GM18867 (cell line): ENCODE data around the gene P3H4.

Experiments used
- ATAC-seq: cut with Tn5 transposase; IDR thresholded peaks from one replicate; pipeline ENCODE4 v1.9.1; 2021; ENCODE audit warnings: mild to moderate bottlenecking, moderate library complexity; ENCODE audit not compliant: unreplicated experiment

The P3H4 gene

DNA sequence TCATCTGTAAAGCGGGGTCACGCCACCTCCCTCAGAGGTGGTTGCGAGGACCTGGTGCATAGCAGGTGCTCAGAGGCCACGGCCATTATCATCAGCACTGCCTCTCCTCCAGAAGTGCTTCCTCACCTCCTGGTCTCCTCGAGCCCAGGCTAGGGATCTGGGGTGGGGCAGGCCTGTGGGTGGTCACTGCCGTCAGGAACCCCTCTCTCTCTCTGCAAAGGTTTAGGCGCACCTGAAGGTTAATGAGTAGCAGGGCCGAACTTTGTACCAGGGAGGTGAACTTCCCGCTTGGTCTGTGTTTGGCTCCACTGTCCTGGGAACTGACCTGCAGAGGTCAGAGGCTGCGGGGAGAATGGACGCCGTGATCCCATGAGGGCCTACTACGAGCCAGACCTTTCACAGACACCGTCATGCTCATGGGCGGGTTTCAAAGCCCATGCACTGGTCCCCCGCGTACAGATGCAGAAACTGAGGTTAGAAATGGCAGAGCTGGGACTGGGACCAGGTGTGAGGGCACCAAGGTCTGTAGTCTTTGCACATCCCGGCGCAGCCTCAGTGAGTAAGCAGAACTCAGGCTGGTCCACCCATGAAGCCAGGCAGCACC, 39.1 kb downstream of the P3H4 start:
- no peak for ATAC-seq

- no peak for ATAC-seq
These were observed 39.5 kb downstream of the P3H4 start for GRCh38 chr17:41772218-41772585.

DNA sequence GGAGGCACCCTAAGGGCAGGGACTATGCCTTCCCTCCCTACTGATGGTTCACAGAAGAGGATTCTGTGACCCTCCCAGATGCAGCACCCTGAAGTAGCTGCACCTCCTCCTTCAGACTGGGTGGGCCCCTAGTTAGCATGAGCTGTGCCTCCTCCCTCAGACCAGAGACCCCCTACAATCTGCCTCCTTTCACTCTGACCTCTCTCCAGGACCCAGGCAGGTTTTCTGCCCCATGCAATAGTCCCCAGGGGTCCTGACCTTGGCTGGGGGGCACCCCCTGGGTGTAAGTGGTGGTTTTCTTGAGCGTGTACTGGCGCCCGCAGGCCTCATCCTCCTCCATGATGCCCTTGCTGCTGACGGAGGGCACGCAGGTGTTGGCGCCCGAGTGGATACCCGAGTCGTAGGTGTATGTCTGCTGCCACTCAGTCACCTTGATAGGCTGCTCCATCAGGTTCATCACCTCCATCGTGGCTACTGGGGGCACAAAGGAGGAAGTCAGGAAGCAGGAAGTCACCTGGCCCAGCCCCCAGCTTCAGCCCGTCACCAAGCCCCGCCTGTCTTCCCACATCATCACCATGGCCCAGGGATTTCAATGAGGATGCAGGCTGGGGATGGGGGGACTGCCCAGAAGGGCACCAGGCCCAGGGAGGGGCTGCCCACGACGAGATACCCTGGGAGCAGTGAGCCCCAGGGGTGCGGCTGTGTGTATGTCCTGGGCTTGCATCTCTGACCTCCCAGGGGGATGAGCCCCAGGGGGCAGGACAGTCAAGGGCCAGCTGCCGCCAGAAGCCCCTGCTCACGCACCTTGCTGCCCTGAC, 40.2 kb downstream of the P3H4 start:
- no peak for ATAC-seq

DNA sequence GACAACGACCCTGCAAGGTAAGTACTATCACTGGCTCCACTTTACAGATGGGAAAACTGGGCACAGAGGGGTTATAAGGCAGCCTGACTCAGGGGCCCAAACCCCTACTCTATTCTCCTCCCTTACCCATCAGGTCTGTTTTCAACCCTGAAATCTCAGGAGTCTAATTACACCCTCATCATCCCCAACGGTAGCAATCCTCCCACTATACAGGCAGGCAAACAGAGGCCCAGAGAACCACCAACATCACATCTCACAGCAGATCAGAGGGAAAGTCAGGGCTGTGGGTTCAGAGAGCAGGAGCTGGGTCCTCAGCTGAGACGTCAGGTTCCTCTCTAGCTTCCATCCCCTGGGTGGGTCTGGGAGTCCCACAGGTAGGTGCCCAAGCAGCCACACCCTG, 41.8 kb downstream of the P3H4 start:
- no peak for ATAC-seq

DNA sequence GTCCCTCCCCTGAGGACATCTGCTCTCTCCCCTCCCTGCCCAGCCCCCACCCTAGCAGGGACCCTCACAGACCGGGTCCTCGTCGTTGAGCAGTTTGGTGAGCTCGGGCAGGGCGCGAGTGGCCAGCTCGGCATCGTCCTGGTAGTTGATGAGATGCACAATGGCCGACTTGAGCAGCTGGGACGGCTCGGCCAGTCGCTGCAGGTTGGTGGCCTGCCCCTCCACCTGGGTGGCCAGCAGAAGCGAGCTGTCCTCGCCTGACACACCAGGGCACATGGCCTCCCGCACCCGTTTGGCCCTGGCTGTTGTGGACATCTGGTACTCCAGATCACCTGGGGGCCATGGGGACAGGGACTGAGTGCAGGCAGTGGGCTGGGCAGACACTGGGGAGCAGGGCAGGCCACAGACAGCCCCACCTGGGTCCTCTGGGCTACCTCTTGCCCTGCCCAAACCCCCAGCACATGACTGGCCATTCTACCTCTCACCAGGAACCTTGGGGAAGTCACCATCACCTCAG, 42.3 kb downstream of the P3H4 start:
- ATAC-seq = no peak

GRCh38 chr17:41768682-41769288, 43.0 kb downstream of the P3H4 start:
- ATAC-seq = no peak

DNA sequence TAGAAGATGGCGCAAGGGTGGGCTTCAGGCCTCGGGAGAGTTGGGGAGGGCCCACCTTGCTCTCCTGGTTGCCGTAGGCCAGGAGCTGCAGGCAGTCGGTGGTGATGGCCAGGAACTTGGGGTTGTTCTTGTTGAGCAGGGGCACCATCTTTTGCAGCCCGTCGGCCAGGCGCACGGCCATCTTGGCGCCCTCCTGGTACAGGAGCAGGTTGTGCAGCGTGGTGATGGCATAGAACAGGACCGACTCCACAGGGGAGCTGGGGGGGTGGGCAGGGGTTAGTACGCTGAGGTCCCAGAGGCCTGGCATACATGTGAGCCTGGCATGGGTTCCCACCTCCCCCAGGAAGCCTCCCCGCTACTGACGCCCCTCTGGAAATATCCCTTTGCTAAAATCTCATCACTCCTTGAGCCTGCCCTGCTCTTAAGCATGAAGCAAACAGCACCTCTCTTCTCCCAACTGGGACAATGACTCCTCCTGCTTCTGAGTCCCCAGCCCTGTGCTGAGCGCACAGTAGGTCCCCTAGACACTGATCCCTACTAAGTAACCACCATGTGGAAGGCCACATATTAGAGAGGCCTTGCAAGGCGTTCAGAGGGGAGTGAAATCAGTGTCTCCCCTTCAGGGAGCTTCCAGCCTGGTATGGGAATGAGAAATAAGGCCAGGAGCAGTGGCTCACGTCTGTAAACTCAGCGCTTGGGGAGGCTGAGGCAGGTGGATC, 44.3 kb downstream of the P3H4 start:
- ATAC-seq = no peak

- ATAC-seq = no peak
These were observed 45.6 kb downstream of the P3H4 start for GRCh38 chr17:41766135-41766534.

DNA sequence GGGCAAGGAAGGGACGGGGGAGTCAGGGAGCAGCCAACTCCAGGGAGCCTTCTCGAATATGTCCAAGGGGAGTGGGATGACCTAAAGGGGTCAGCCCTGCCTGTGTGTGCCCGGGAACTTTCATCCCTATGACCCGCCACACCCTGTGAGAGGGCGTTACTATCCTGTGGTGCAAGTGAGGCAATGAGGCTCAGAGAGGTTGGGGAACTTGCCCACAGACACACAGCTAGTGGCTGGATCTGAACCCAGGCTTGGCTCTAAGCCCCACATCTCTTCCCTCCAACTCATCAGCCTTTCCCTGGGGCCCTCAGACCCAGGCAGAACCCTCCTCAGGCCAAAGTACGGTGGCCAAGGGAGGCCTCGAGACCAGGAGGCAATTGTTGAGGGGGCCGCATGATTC, 48.4 kb downstream of the P3H4 start:
- no peak for ATAC-seq

GRCh38 chr17:41762841-41763240, 48.9 kb downstream of the P3H4 start:
- ATAC-seq = no peak

DNA sequence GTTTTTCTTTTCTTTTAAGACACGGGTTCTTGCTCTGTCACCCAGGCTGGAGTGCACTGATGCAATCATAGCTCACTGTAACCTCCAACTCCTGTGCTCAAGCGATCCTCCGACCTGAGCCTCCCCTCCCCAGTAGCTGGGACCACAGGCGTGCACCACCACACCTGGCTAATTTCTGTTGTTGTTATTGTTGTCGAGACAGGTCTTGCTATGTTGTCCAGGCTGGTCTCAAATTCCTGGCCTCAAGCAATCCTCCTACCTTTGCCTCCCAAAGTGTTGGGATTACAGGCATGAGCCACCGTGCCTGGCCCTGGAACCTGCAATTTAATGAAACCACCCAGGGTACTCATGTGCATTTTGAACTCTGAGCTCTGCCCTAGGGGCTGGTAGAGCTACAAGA, 49.4 kb downstream of the P3H4 start:
- ATAC-seq = no peak

- no peak for ATAC-seq
These were observed 50.9 kb downstream of the P3H4 start for GRCh38 chr17:41760878-41761277.

DNA sequence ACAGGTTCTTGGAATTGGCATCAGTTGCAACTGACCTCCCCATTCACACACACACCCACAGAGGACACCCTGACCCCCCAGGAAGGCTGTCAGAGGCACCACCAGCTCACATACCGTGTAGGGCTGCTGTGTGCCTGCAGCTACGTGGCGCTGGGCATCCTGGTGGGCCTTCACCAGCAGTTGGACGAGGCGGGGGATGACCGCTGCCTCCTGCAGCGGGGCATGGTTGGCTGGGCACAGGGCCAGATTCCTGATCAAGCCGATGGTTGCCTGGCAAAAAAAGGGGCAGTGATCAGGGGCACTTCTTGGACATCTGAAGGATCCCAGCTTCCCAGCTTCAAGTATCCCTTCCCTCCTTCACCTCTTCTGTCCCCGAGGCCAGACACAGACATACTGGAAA, 53.1 kb downstream of the P3H4 start:
- ATAC-seq = no peak

DNA sequence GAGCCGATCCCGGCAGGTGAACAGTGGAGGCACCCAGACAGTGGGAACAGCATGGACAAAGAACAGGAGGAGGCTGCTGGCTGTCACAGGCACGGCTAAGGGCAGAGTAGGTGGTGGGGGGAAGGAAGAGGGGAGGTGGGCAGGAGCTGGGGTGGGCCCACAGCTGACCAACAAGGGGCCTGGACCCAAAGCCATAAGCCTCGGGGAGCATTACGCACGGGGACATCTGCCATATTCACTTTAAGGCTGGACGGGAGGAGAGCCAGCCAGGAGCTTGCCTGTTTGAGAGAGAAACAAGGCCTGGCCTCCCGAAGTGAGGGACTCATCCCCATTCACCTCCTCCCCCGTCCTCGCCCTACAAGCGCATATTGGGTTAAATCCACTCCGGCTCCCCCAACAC, 57.7 kb downstream of the P3H4 start:
- no peak for ATAC-seq
